SK-N-SH (cell line): ENCODE measurements around the gene SEC14L6. TPM values are rescaled to one million over a fixed set of nuclear protein-coding genes. Genes with fewer than 3 reads are reported as not detected.
"Not testable (repeated sequence)": the region's sequence is repeated elsewhere in the genome, so short reads cannot be mapped to it uniquely, and the experiment has no call there.

Source experiments
- CTCF ChIA-PET: fragments of 300-600, 350-600 bp; formaldehyde crosslinking; extraction: SDS; loops from one replicate; lab custom pipeline; 2021; lab: Yijun Ruan, JAX
- POLR2A ChIA-PET: fragments of 350-600 bp; sonication (Branson Sonifier 250); formaldehyde crosslinking; extraction: SDS; loops from one replicate; lab custom pipeline; 2020; ENCODE audit warnings: antibody characterized with exemption, inconsistent platforms; lab: Yijun Ruan, JAX
- DNase-seq: peaks from one replicate; pipeline ENCODE4 v3.0.0; 2012
- H2AFZ ChIP-seq: fragments of 200-600 bp; sonication (generic); 2 replicates; pipeline ENCODE4 v1.8.1; 2016; ENCODE audit warnings: antibody characterized with exemption, mild to moderate bottlenecking, low read depth
- H3F3A ChIP-seq: fragments of 200-600 bp; sonication (generic); replicated peaks from 2 replicates; pipeline ENCODE3; 2016; ENCODE audit warnings: antibody characterized with exemption, mild to moderate bottlenecking; ENCODE audit not compliant: insufficient read depth
- H3K27ac ChIP-seq, 2 experiments: fragments of 200-500 bp in 1 of 2; fragments of 200-600 bp in 1 of 2; sonication (Bioruptor generic) in 1 of 2; sonication (generic), shearing (Covaris generic) in 1 of 2; 2 replicates each; pipeline versions ENCODE4 v1.5.1 to v1.6.1; 2014 to 2016; ENCODE audit warnings: low read depth in 2 of 2, inconsistent platforms in 1 of 2, low read length in 1 of 2, mild to moderate bottlenecking in 1 of 2, mixed read lengths in 1 of 2
- H3K27me3 ChIP-seq: fragments of 200-600 bp; sonication (generic), shearing (Covaris generic); 2 replicates; pipeline ENCODE4 v1.6.1; 2016; ENCODE audit warnings: mixed run types; ENCODE audit not compliant: insufficient read depth
- H3K36me3 ChIP-seq, 2 experiments: fragments of 200-500 bp in 1 of 2; fragments of 200-600 bp in 1 of 2; sonication (Bioruptor generic) in 1 of 2; sonication (generic) in 1 of 2; replicated peaks in 1 of 2; 2 replicates each; pipeline versions ENCODE3 to v1.5.1; 2014 to 2016; ENCODE audit warnings: low read length in 1 of 2, mild to moderate bottlenecking in 1 of 2; ENCODE audit not compliant: insufficient read depth in 2 of 2, control insufficient read depth in 1 of 2
- H3K4me1 ChIP-seq, 2 experiments: fragments of 200-500 bp in 1 of 2; fragments of 200-600 bp in 1 of 2; sonication (Bioruptor generic) in 1 of 2; sonication (generic), shearing (Covaris generic) in 1 of 2; 2 replicates each; pipeline versions ENCODE4 v1.5.1 to v1.6.1; 2014 to 2016; ENCODE audit warnings: low read depth in 1 of 2, low read length in 1 of 2, mixed run types in 1 of 2; ENCODE audit not compliant: insufficient read depth in 2 of 2, control insufficient read depth in 1 of 2
- H3K4me2 ChIP-seq: fragments of 200-600 bp; sonication (generic), shearing (Covaris generic); 2 replicates; pipeline ENCODE4 v1.6.1; 2017; ENCODE audit warnings: mixed run types
- H3K4me3 ChIP-seq, 2 experiments: fragments of 200-500 bp in 1 of 2; fragments of 200-600 bp in 1 of 2; sonication (Bioruptor generic) in 1 of 2; sonication (generic), shearing (Covaris generic) in 1 of 2; 2 replicates each; pipeline versions ENCODE4 v1.5.1 to v1.8.1; 2014 to 2016; ENCODE audit warnings: low read depth in 2 of 2, inconsistent platforms in 1 of 2, low read length in 1 of 2, mild to moderate bottlenecking in 1 of 2, mixed read lengths in 1 of 2, moderate library complexity in 1 of 2
- H3K79me2 ChIP-seq: fragments of 200-600 bp; sonication (generic); 2 replicates; pipeline ENCODE4 v1.8.1; 2017; ENCODE audit warnings: mild to moderate bottlenecking; ENCODE audit not compliant: insufficient read depth
- H3K9ac ChIP-seq: fragments of 200-600 bp; sonication (generic); 2 replicates; pipeline ENCODE4 v1.6.1; 2017; ENCODE audit warnings: mixed run types
- H3K9me2 ChIP-seq: fragments of 200-600 bp; sonication (generic); 2 replicates; pipeline ENCODE4 v1.6.1; 2017; ENCODE audit warnings: mixed run types
- H3K9me3 ChIP-seq: fragments of 200-600 bp; sonication (generic); 2 replicates; pipeline ENCODE4 v1.6.1; 2017; ENCODE audit warnings: mixed run types, mild to moderate bottlenecking, moderate library complexity
- H4K20me1 ChIP-seq: fragments of 200-600 bp; sonication (generic); 2 replicates; pipeline ENCODE4 v1.6.1; 2017; ENCODE audit warnings: mild to moderate bottlenecking, mixed run types; ENCODE audit not compliant: insufficient read depth
- CHD2 ChIP-seq: fragments of 150-350 bp; IDR thresholded peaks from 2 replicates; pipeline ENCODE4 v1.6.1; 2018; ENCODE audit warnings: low read length; ENCODE audit not compliant: partially characterized antibody
- EZH2phosphoT487 ChIP-seq: fragments of 200-600 bp; sonication (generic); IDR thresholded peaks from 2 replicates; pipeline ENCODE4 v1.6.1; 2017; ENCODE audit warnings: low read depth, mixed run types, mild to moderate bottlenecking, antibody characterized with exemption, moderate library complexity, borderline replicate concordance
- JUND ChIP-seq: IDR thresholded peaks from 2 replicates; pipeline ENCODE4 v1.4.0; 2012
- MXI1 ChIP-seq: IDR thresholded peaks from 2 replicates; pipeline ENCODE4 v1.6.1; 2012; ENCODE audit warnings: mild to moderate bottlenecking, low read depth, low read length, improper control_type of control experiment
- RCOR1 ChIP-seq: fragments of 150-350 bp; IDR thresholded peaks from 2 replicates; pipeline ENCODE4 v1.6.1; 2017; ENCODE audit warnings: antibody characterized with exemption, low read length
- SMC3 ChIP-seq: IDR thresholded peaks from 2 replicates; pipeline ENCODE4 v1.6.1; 2012; ENCODE audit warnings: low read depth, low read length, improper control_type of control experiment
- USF2 ChIP-seq: fragments of 150-350 bp; IDR thresholded peaks from 2 replicates; pipeline ENCODE4 v1.6.1; 2017; ENCODE audit warnings: antibody characterized with exemption, low read length, low read depth, borderline replicate concordance
- YY1 ChIP-seq: IDR thresholded peaks from 2 replicates; pipeline ENCODE4 v1.4.0; 2012; ENCODE audit warnings: low read depth, mild to moderate bottlenecking
- ZBTB33 ChIP-seq: IDR thresholded peaks from 2 replicates; pipeline ENCODE4 v1.4.0; 2012; ENCODE audit warnings: low read depth, borderline replicate concordance
- WGBS: methylation state at CpG from one replicate; pipeline ENCODE4 v1.1.6; 2017; ENCODE audit warnings: low lambda C conversion rate; 5-methylcytosine and 5-hydroxymethylcytosine counted together
- polyA plus RNA-seq, 3 experiments: library from polyadenylated mRNA; depleted of rRNA; stranded (reverse); fragments of >200 nt; gene quantifications; 2 replicates each; pipeline ENCODE4 v1.2.3, GENCODE V29; 2012

Gene SEC14L6
- polyA plus RNA-seq, 1 of the 3 experiments (the other 2 are of a cell fraction) = not detected

GRCh38 chr22:30569674-30570202 lies 23.2 kb upstream of the SEC14L6 start (continued):
- TF ChIP-seq RCOR1 (no peak), JUND (no peak), ZBTB33 (no peak), YY1 (no peak), EZH2phosphoT487 (no peak)
- TF ChIP-seq, all 33 proteins: peak for 0

- no peaks in the 10 kb centered on the region for H3K36me3 ChIP-seq
- ChIA-PET CTCF (interaction anchor here (0.9 to 1.0 kb wide), 2 partner anchors 187 to 351 kb away, joined by 3 read pairs; no protein-coding TSS in a partner anchor), POLR2A (no interaction called here)
- H3K9ac ChIP-seq = no peak overlapping the region
- 84% methylated on average over 9 of the region's 10 CpGs for WGBS
- no peaks in the 10 kb centered on the region for H3K9me3 ChIP-seq
- DNase-seq = no peak
- H3K4me3 ChIP-seq = no peak overlapping the region
- no peaks in the 10 kb centered on the region for H3K79me2 ChIP-seq
- H3K4me1 ChIP-seq = peaks cover 0 to 19% of the 10 kb centered on the region in 2 experiments; a peak in 1 of 4 replicates
- no peaks in the 10 kb centered on the region for H3K9me2 ChIP-seq
- no peaks in the 10 kb centered on the region for H4K20me1 ChIP-seq
- H3K27me3 ChIP-seq = no peaks in the 10 kb centered on the region; the same call in 1 of the 2 replicates
- H2AFZ ChIP-seq = no peak overlapping the region
- H3F3A ChIP-seq = no peaks in the 10 kb centered on the region
- no peak for TF ChIP-seq SMC3
- no peak for TF ChIP-seq MXI1
- no peak for TF ChIP-seq CHD2
- TF ChIP-seq YY1 = no peak
- TF ChIP-seq USF2 = no peak
- H3K27ac ChIP-seq = no peak overlapping the region
- no peak overlapping the region for H3K4me2 ChIP-seq
Measured at GRCh38 chr22:30568137-30568805, 21.7 kb upstream of the SEC14L6 start.

- H3K9ac ChIP-seq, H4K20me1 ChIP-seq, H2AFZ ChIP-seq, H3F3A ChIP-seq, H3K79me2 ChIP-seq, H3K9me3 ChIP-seq, H3K27me3 ChIP-seq, H3K36me3 ChIP-seq, H3K4me2 ChIP-seq, H3K27ac ChIP-seq, H3K4me3 ChIP-seq, H3K9me2 ChIP-seq, DNase-seq, POLR2A ChIA-PET: not testable (repeated sequence)
- CTCF ChIA-PET = interaction anchor here (1.0 kb wide), 1 partner anchor 188 kb away, joined by 3 read pairs; no protein-coding TSS in a partner anchor
- 76% methylated on average over 6 of the region's 6 CpGs for WGBS
- H3K4me1 ChIP-seq = peaks cover 0 to 19% of the 10 kb centered on the region in 2 experiments; a peak in 1 of 4 replicates
Measured at GRCh38 chr22:30567277-30567676, 20.7 kb upstream of the SEC14L6 start.
